Stimulated activated CD4-positive, alpha-beta T cell treated with anti-CD3 and anti-CD28 coated beads, Interleukin-15, amount 100 ng/mL, for 1 hour (primary cell): ENCODE results near the gene POGLUT2.

Source experiments
- DNase-seq, 2 donors: peaks; one replicate each; pipeline ENCODE4 v3.0.0-alpha.2; 2020; ENCODE audit warnings: low read depth in 1 of 2, low spot score in 1 of 2

POGLUT2 gene

DNA sequence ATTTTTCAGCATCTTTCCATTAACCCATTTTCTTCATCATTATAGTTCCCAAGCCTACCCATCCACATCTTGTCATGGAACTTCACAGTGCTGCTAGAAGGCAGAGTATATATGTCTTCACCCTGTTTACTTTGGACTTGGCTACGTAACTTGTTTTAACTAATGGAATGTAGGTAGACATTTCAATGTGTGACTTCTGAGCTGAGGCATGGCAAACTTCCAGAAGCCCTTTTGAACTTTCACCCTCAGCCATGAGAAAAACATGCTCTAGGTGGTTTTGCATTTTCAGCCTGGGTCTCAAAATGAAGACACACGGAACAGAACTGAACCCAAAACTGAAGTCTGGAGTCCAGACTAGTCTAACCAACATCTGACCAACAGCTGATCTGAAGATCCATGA is 28.3 kb downstream of the POGLUT2 start:
- DNase-seq: no peak

DNA sequence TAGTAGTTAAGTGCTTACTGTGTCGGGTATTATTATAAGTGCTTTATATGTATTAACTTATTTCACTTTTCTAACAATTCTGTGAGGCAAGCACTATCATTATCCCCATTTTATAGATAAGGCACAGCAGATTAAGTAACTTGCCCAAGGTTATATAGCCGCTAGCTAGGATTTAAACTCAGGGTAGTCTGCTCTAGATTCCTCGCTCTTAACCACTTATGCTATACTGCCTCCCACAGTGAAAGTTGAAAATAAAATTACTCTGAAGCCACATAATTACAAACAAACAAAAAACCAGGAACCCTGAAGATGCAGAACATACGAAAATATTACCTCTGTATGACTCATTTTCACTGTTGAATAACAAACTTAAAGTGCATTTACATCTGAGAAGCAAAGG is 29.1 kb downstream of the POGLUT2 start:
- no peak for DNase-seq

DNA sequence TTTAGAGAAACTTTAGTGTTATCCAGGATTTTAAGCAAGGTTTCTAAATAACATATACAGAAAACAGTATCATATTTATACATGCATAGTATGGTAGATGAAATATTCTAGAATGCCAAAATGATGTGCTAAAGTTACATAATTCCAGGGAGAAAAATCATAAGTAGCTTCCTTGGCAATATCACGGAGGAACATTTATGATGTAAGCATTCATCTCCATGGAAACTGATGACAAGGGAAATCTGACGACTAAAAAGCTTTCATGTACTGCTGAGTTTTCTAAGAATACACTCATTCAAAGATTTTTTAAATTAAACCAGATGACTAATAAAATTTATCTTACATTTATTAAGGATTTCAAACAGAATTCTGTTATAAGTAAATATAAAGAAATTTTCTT is 29.9 kb downstream of the POGLUT2 start:
- DNase-seq: no peak

DNA sequence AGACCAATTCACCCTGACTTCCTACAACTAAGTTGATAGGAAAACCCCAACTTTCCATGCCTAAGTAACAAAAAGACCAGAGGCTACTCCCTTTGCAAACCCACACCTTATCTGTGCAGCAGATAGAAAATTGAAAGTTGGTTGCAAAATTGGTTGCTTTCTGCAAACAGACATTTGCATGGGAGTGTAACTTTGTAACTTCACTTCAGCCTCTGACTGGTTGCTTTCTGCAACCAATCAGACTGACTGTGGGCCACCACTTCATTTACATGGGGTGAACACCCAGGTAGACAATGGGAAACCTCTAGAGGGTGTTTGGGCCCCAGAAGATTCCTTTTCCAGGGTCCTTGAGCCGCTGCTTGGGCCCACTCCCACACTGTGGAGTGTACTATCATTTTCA is 35.0 kb downstream of the POGLUT2 start:
- no peak for DNase-seq

DNA sequence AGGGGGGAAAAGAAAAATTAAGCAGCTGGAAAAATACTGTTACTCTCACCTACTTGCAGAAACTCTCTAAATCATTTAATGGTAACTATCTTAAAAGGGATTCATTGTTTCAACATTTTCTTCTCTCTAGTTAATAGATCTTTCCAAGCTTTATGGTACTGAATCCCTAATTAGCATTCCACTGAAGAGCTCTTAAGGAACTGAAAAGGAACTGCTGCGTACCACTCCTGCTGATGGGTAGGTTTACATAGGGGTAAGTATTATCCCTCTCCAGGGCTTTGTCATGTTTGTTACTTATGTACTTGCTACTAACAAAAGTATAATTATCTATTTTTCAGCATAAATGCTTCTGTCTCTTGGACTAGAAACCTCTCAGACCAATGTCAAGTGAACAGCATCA is 37.7 kb downstream of the POGLUT2 start:
- no peak for DNase-seq

DNA sequence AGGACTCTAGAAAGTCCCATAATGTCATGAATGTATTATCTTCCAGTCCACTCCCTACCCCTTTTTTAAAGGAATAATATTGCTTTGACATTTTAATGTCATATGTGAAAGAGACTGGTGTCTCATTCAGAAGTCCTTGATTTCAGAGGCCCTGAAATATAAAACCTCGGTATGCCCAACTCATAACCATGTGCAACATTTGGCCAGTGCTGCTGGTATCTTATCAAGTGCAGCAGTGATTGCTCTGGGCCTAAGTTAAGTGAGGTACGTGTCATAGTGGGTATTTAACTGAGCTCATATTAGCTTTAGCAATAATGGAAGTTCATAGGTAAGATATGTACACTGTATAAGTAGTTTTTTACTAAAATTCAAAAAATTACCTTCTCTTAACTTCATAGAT is 39.9 kb downstream of the POGLUT2 start:
- DNase-seq: no peak

DNA sequence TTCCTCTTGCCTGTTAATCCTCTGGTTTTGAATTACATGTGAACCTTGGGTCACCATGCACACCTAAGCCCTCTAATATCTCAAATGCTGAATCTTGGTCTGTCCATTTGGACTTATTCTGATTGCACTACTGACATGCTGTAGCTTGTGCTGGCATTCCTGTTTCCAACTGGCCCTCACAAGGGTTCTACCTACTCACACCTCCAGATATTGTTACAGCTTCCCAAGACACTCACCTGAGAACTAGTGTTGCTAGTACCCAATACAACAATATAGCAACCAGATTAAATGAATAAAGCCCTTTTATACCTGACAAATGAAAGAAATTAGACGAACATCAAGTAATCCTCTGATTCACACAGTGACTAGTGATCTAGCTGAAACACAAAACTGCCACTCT is 41.8 kb downstream of the POGLUT2 start:
- DNase-seq: no peak

DNA sequence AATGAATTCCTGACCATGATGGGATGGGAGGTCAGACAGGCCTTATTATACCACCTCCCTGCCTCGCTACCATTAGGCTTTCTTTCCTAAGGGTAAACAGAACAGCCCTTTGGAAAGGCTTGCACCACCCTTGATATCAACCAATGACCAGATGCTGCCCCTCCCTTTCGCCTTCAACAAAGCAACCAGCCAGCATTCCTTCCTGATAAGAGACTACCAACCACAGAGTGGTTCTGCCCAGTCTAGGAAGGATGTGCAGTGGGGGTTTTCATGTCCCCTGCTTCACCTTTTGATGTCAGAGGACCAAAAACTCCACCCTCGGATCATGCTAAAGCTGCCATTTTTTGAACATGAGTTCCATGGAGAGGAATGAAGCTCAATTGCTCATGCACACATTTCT is 46.9 kb downstream of the POGLUT2 start:
- no peak for DNase-seq

DNA sequence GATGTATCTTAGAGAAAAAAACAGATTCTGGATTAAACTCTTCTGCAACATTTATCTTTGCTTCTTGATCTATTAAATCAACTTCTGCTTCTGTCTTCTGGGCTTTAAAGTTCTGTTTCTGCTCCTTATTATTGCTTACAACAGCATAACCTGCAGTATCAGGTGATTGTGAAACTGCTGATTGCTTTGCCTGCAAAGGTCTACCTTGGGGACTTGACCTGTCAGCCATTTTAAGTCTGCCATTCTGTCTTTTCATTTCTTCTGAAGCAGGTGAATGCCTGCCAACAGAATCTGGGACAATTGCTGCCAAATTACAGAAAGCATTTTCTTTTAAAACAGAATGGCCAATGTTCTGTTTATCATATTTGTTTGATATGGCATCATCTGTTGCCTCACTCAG is 56.3 kb downstream of the POGLUT2 start:
- no peak for DNase-seq

DNA sequence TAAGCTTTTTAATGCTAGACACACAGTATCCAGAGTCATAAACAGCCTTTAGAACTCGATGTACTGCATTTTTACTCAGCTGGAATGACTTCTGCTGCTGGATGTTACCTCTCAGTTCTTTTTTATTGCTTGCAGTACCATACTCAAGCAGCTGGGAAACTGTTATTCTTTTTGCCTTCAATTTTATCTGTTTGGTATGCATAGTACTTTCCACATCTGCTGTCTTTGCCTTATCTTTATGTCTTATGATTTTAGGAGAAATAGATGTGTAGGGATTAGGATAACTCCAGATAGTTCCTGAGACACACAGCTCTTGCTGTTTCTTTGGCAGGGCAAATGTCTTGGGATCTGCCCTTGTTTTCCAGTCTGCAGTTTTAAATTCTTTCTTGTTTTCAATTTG is 56.7 kb downstream of the POGLUT2 start:
- no peak for DNase-seq
